IPS-20b (cell line): ENCODE results near the gene KLHL33.

ENCODE experiments used
- H3K27ac ChIP-seq: one replicate; pipeline ENCODE4 v1.5.1; 2013; ENCODE audit warnings: low read length
- H3K27me3 ChIP-seq: 2 replicates; pipeline ENCODE4 v1.6.1; 2013; ENCODE audit warnings: mild to moderate bottlenecking, low read length, inconsistent platforms; ENCODE audit not compliant: insufficient read depth
- H3K36me3 ChIP-seq: 2 replicates; pipeline ENCODE4 v1.6.1; 2013; ENCODE audit warnings: low read depth, mild to moderate bottlenecking, inconsistent platforms, low read length, moderate library complexity; ENCODE audit not compliant: insufficient read depth
- H3K4me1 ChIP-seq: 2 replicates; pipeline ENCODE4 v1.6.1; 2013; ENCODE audit warnings: mild to moderate bottlenecking, control low read depth, inconsistent platforms, low read length, moderate library complexity; ENCODE audit not compliant: insufficient read depth
- H3K4me3 ChIP-seq: 2 replicates; pipeline ENCODE4 v1.5.1; 2013; ENCODE audit warnings: mild to moderate bottlenecking, low read length, inconsistent platforms
- H3K9ac ChIP-seq: 2 replicates; pipeline ENCODE4 v1.6.1; 2013; ENCODE audit warnings: low read depth, mild to moderate bottlenecking, inconsistent platforms, low read length, moderate library complexity
- H3K9me3 ChIP-seq: 2 replicates; pipeline ENCODE4 v1.6.1; 2013; ENCODE audit warnings: mild to moderate bottlenecking, low read depth, low read length, inconsistent platforms; ENCODE audit not compliant: insufficient read depth

The KLHL33 gene

GRCh38 chr14:20381341-20381740 lies 54.6 kb downstream of the KLHL33 start:
- Histone ChIP-seq H3K27ac (no peak overlapping the region), H3K9ac (no peak overlapping the region), H3K9me3 (no peaks in the 10 kb centered on the region), H3K36me3 (peaks cover 72% of the 10 kb centered on the region), H3K4me3 (no peak overlapping the region), H3K4me1 (no peaks in the 10 kb centered on the region), H3K27me3 (no peaks in the 10 kb centered on the region)

- Histone ChIP-seq H3K9me3 (no peaks in the 10 kb centered on the region), H3K27ac (no peak overlapping the region), H3K36me3 (peaks cover 71% of the 10 kb centered on the region), H3K9ac (no peak overlapping the region), H3K4me1 (no peaks in the 10 kb centered on the region), H3K4me3 (no peak overlapping the region), H3K27me3 (no peaks in the 10 kb centered on the region)
These were observed 55.3 kb downstream of the KLHL33 start for GRCh38 chr14:20380681-20381080.

- H3K9ac ChIP-seq, result no peak overlapping the region
- H3K9me3 ChIP-seq, result no peaks in the 10 kb centered on the region
- no peak overlapping the region for H3K4me3 ChIP-seq
- H3K36me3 ChIP-seq, result peaks cover 71% of the 10 kb centered on the region
- no peaks in the 10 kb centered on the region for H3K4me1 ChIP-seq
- H3K27me3 ChIP-seq, result no peaks in the 10 kb centered on the region
- H3K27ac ChIP-seq, result no peak overlapping the region
These were observed 56.2 kb downstream of the KLHL33 start for GRCh38 chr14:20379743-20380142.

GRCh38 chr14:20377171-20377570 lies 58.8 kb downstream of the KLHL33 start:
- no peak overlapping the region for H3K27ac ChIP-seq
- no peaks in the 10 kb centered on the region for H3K27me3 ChIP-seq
- peaks cover 74% of the 10 kb centered on the region for H3K36me3 ChIP-seq
- no peaks in the 10 kb centered on the region for H3K9me3 ChIP-seq
- H3K4me1 ChIP-seq, result no peaks in the 10 kb centered on the region
- no peak overlapping the region for H3K4me3 ChIP-seq
- H3K9ac ChIP-seq, result no peak overlapping the region

GRCh38 chr14:20376071-20376588 lies 59.8 kb downstream of the KLHL33 start:
- no peaks in the 10 kb centered on the region for H3K9me3 ChIP-seq
- H3K27ac ChIP-seq, result no peak overlapping the region
- no peak overlapping the region for H3K4me3 ChIP-seq
- no peaks in the 10 kb centered on the region for H3K4me1 ChIP-seq
- no peaks in the 10 kb centered on the region for H3K27me3 ChIP-seq
- no peak overlapping the region for H3K9ac ChIP-seq
- peaks cover 73% of the 10 kb centered on the region for H3K36me3 ChIP-seq
